Hepatocyte (in vitro differentiated cells): ENCODE measurements around the gene SMIM26. TPM values are rescaled to one million over a fixed set of nuclear protein-coding genes. Genes with fewer than 3 reads are reported as not detected.

Experiments
- DNase-seq: peaks from one replicate; pipeline ENCODE4 v3.0.0-alpha.2; 2016; ENCODE audit warnings: low spot score
- H2AFZ ChIP-seq: fragments of 200-600 bp; sonication (generic); 2 replicates; pipeline ENCODE4 v1.6.0; 2016; ENCODE audit warnings: antibody characterized with exemption, mild to moderate bottlenecking
- H3K27ac ChIP-seq: fragments of 200-600 bp; sonication (generic); 2 replicates; pipeline ENCODE4 v1.5.1; 2016; ENCODE audit warnings: mild to moderate bottlenecking
- H3K27me3 ChIP-seq: fragments of 200-600 bp; sonication (generic); 2 replicates; pipeline ENCODE4 v1.6.1; 2016
- H3K36me3 ChIP-seq: fragments of 200-600 bp; sonication (generic); replicated peaks from 2 replicates; pipeline ENCODE4 v1.5.1; 2016; ENCODE audit warnings: low read depth; ENCODE audit not compliant: insufficient read depth
- H3K4me1 ChIP-seq: fragments of 200-600 bp; sonication (generic); 2 replicates; pipeline ENCODE4 v1.5.1; 2016; ENCODE audit warnings: mild to moderate bottlenecking, moderate library complexity; ENCODE audit not compliant: insufficient read depth
- H3K4me2 ChIP-seq: fragments of 200-600 bp; sonication (generic); 2 replicates; pipeline ENCODE4 v1.6.0; 2016
- H3K4me3 ChIP-seq: fragments of 200-600 bp; sonication (generic); 2 replicates; pipeline ENCODE4 v1.5.1; 2016; ENCODE audit warnings: mild to moderate bottlenecking
- H3K79me2 ChIP-seq: fragments of 200-600 bp; sonication (generic); 2 replicates; pipeline ENCODE4 v1.6.0; 2017; ENCODE audit warnings: mild to moderate bottlenecking
- H3K9me2 ChIP-seq: fragments of 200-600 bp; sonication (generic); replicated peaks from 2 replicates; pipeline ENCODE4 v1.6.0; 2017; ENCODE audit warnings: mild to moderate bottlenecking; ENCODE audit not compliant: insufficient read depth
- H3K9me3 ChIP-seq: fragments of 200-600 bp; sonication (generic); 2 replicates; pipeline ENCODE4 v1.5.1; 2016; ENCODE audit warnings: low read depth, mild to moderate bottlenecking
- H4K20me1 ChIP-seq: fragments of 200-600 bp; sonication (generic); 2 replicates; pipeline ENCODE4 v1.6.0; 2016; ENCODE audit warnings: mild to moderate bottlenecking; ENCODE audit not compliant: insufficient read depth, poor library complexity, severe bottlenecking
- CTCF ChIP-seq: fragments of 200-600 bp; sonication (generic); IDR thresholded peaks from 2 replicates; pipeline ENCODE4 v1.5.1; 2016; ENCODE audit warnings: antibody characterized with exemption, mild to moderate bottlenecking; ENCODE audit not compliant: poor library complexity
- EZH2 ChIP-seq: fragments of 200-600 bp; sonication (generic); IDR thresholded peaks from 2 replicates; pipeline ENCODE4 v1.6.1; 2016; ENCODE audit warnings: antibody characterized with exemption, mild to moderate bottlenecking, borderline replicate concordance
- EZH2phosphoT487 ChIP-seq: fragments of 200-600 bp; sonication (generic); IDR thresholded peaks from one replicate; pipeline ENCODE4 v1.6.1; 2018; ENCODE audit warnings: antibody characterized with exemption, mild to moderate bottlenecking, low read depth, moderate library complexity; ENCODE audit not compliant: unreplicated experiment, severe bottlenecking
- WGBS: methylation state at CpG from one replicate; pipeline ENCODE4 v1.1.6; 2016; ENCODE audit warnings: low lambda C conversion rate; ENCODE audit errors: missing lambda C conversion rate; 5-methylcytosine and 5-hydroxymethylcytosine counted together
- polyA plus RNA-seq: library from polyadenylated mRNA; unstranded; fragments of >200 nt; fragmentation: Nextera tagmentation; extraction: Ambion mirVana; gene quantifications from 2 replicates; pipeline ENCODE4 v1.2.1, GENCODE V29; 2016
- total RNA-seq: library from RNA; depleted of rRNA; stranded (reverse); fragments of >200 nt; gene quantifications from 2 replicates; pipeline ENCODE4 v1.2.3, GENCODE V29; 2014

The SMIM26 gene
- total and polyA plus RNA-seq, 2 experiments from 2014 or later = 131 to 144 TPM

- no peak for TF ChIP-seq EZH2phosphoT487
- no peak for TF ChIP-seq EZH2
- no peak for TF ChIP-seq CTCF
- Histone ChIP-seq H3K9me2 (no peaks in the 10 kb centered on the region), H4K20me1 (no peaks in the 10 kb centered on the region), H3K4me2 (no peak overlapping the region), H3K36me3 (no peaks in the 10 kb centered on the region), H3K4me3 (no peak overlapping the region), H3K27ac (no peak overlapping the region), H3K4me1 (peaks cover 5% of the 10 kb centered on the region), H2AFZ (no peak overlapping the region), H3K27me3 (no peaks in the 10 kb centered on the region), H3K79me2 (peaks cover 9% of the 10 kb centered on the region), H3K9me3 (no peaks in the 10 kb centered on the region)
- WGBS = 87% methylated on average over 8 of the region's 8 CpGs
- DNase-seq = no peak
These were observed 22.9 kb downstream of the SMIM26 start for GRCh38 chr20:18589941-18590674.

- H3K9me2 ChIP-seq = no peaks in the 10 kb centered on the region
- H4K20me1 ChIP-seq = no peaks in the 10 kb centered on the region
- no peaks in the 10 kb centered on the region for H3K27me3 ChIP-seq
- no peak for DNase-seq
- H3K4me2 ChIP-seq = no peak overlapping the region
- no peaks in the 10 kb centered on the region for H3K36me3 ChIP-seq
- TF ChIP-seq EZH2phosphoT487 (no peak), CTCF (no peak), EZH2 (no peak)
- no peak overlapping the region for H2AFZ ChIP-seq
- no peaks in the 10 kb centered on the region for H3K4me1 ChIP-seq
- peaks cover 6% of the 10 kb centered on the region for H3K79me2 ChIP-seq
- no peak overlapping the region for H3K4me3 ChIP-seq
- no peaks in the 10 kb centered on the region for H3K9me3 ChIP-seq
- H3K27ac ChIP-seq = no peak overlapping the region
These were observed 29.0 kb downstream of the SMIM26 start for GRCh38 chr20:18596270-18596669.

GRCh38 chr20:18609741-18610140, 42.5 kb downstream of the SMIM26 start:
- Histone ChIP-seq H3K4me2 (no peak overlapping the region), H3K4me3 (no peak overlapping the region)

More at GRCh38 chr20:18609741-18610140, 42.5 kb downstream of the SMIM26 start:
- no peaks in the 10 kb centered on the region for H3K9me3 ChIP-seq
- no peaks in the 10 kb centered on the region for H4K20me1 ChIP-seq
- no peaks in the 10 kb centered on the region for H3K79me2 ChIP-seq
- H3K27ac ChIP-seq = no peak overlapping the region
- H3K27me3 ChIP-seq = no peaks in the 10 kb centered on the region
- H3K4me1 ChIP-seq = no peaks in the 10 kb centered on the region
- TF ChIP-seq EZH2phosphoT487 = no peak
- TF ChIP-seq CTCF = no peak
- no peak for TF ChIP-seq EZH2
- H3K9me2 ChIP-seq = no peaks in the 10 kb centered on the region
- DNase-seq = no peak
- no peak overlapping the region for H2AFZ ChIP-seq
- H3K36me3 ChIP-seq = no peaks in the 10 kb centered on the region
